UCSD-AML1 (cell line): ENCODE data around the gene MLKL.
"Not testable (repeated sequence)": the region's sequence is repeated elsewhere in the genome, so short reads cannot be mapped to it uniquely, and the experiment has no call there.

ENCODE experiments used
- DNase-seq: peaks from one replicate; lab custom pipeline; 2025; ENCODE audit not compliant: unreplicated experiment; lab: John Stamatoyannopoulos, UW

MLKL gene

DNA sequence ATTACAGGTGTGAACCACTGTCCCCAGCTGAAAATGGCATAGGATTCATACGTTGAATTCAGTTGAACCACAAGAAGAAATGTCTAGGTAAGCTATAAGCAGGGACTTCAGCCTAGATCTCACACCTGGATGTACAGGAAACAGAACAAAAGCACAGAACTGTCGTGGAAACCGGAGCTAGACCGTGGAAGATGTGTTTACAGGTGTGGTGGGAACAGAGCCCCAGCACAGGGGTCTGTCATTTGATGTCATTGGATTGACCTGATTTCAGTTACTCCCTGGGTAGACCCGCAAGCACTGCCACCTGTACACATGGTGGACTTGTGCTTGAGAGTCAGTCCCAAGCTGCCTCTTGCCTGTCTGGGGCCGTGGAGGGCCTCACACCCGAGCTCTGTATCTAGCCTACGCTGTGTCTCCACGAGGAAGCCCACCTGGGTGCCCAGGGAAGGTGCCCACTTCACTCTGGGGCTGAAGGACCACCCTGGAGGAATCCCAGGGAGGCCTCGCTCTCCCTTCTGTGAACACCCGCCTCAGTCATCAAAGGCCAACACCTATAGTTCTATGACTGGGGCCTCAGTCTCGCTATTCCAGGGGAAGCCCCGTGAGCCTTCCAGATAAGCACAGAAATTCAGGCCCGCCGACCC is 32.2 kb upstream of the MLKL start:
- DNase-seq: no peak

DNA sequence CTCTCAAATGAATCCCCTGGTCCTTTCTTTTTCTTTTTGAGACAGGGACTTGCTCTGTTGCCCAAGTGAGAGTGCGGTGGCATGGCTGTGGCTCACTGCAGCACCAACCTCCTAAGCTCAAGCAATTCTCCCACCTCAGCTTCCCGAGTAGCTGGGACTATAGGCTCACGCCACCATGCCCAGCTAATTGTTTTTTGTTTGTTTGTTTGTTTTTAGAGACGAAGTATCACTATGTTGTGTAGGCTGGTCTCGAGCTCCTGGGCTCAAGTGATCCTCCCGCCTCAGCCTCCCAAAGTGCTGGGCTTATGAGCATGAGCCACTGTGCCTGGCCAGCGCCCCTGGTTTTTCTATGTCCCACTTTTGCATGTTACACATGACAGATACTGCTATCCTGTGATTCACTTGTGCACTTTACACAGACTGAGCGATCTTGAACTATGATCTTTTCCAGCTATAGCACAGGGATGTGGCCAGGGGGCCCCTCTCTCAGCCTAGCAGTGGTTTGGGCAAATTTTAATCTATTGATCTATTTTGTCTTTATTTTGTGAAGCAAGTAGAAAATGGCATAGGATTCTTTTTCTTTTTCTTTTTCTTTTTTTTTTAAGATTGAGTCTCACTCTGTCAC is 31.3 kb upstream of the MLKL start:
- DNase-seq: no peak

DNA sequence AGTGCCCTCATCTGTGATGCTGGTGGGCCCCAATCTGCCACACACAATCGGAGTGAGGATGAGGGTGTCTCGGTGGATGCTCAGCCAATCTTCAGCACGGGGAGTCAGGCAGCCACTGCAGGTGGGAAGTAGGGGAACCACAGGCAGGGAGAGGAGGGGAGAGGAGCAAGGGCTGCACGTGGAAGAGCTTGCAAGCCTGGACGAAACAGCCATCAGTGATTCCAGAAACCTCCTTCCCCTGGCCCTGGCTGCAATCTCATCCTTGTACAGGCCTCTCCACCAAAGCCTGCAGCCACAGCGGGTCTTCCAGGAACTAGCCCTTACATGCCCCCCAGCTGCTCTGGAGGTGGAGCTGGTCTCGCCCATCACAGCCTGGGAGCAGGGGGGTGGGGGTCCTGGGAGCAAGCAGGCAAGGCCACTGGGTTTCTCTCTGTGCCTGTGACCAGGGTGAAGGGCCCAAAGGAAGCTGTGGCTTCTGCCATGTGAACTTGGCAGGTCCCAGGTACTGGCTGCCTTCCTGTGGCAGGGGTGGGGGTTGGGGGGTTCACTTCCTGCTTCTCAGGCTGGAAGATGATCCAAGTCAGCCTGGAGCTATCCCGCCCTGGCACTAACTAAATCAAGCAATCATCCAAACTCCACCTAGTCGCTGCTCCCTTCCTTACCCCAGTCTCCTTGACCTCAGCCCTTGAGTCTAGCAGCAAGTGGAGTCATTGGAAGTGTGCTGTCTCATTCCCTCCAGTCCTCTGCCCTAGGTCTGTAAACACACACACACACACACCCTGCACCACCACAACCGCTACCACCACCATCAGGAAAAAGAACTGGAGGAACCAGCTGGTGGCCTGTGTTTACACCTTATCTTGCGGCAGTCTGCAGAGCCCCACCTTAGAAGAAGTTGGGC is 29.4 kb upstream of the MLKL start:
- peak; percentile 70 for DNase-seq

DNA sequence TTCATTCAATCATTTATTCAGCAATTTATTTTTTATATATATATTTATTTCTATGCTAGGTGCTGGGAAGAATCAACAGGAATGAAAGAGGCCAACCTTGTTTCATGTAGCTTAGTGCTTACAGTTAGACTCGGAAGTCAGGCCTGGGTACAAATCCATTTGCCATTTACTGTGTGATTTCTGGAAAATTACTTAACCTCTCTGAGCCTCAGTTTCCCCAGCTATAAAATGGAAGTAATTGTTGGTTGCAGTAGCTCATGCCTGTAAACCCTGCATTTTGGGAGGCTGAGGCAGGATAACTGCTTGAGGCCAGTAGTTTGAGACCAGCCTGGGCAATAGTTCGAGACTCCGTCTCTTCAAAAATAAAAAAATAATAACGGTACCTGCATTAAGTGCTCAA is 27.2 kb upstream of the MLKL start:
- DNase-seq: no peak

DNA sequence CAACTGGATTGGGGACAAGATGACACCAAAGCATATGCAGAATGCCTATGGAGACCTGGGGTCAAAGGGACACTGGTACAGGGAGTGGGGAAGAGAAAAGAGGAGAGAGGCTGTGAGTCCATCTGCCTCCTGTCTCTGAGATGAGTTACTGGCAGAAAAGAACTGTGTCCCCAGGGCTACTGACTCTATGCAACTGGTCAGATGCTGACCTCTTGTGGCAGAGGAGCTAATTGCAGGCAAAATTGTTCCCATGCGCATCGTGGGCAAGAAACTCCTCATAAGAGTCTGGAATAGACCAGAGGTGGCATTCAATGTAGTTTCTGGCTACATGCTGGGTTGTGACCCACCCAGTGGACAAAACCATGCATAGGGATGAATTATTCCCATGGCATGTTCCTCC is 26.1 kb upstream of the MLKL start:
- peak; percentile 23 for DNase-seq

DNA sequence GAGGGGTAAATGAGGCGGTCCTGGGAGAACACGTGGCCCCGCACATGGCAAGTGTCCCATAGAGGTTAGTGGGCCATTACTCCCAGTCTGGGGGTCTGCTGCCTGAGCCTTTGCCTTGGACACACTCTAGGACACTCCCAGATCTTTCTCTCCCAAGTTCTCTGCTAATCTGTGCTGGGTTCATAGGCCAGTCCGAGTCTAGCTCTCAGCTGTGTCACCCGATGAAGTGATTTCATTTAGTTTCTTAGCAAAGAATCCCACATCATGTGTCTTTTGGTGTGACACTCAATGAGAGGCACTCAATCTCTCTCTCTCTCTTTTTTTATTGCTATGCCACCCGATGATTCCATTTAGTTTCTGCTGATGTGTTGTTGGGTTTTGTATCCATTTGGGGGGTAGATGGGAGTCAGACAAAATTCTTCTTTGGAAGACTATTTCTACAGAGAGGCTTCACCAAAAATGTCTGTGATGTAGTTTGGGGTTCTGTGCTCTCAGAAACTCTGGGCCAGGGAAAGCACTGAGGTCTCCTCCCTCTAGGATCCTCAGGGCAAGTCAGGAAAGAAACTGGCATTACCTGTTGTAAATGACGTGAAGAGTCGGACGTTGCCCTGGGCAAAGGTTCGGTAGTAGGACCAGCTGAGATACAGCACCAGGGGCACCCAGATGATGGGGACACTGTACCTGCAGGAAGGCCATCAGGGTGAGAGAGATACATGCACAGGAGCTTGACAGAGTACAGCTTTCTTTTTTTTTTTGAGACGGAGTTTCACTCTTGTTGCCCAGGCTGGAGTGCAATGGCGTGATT is 25.2 kb upstream of the MLKL start:
- DNase-seq: no peak

DNA sequence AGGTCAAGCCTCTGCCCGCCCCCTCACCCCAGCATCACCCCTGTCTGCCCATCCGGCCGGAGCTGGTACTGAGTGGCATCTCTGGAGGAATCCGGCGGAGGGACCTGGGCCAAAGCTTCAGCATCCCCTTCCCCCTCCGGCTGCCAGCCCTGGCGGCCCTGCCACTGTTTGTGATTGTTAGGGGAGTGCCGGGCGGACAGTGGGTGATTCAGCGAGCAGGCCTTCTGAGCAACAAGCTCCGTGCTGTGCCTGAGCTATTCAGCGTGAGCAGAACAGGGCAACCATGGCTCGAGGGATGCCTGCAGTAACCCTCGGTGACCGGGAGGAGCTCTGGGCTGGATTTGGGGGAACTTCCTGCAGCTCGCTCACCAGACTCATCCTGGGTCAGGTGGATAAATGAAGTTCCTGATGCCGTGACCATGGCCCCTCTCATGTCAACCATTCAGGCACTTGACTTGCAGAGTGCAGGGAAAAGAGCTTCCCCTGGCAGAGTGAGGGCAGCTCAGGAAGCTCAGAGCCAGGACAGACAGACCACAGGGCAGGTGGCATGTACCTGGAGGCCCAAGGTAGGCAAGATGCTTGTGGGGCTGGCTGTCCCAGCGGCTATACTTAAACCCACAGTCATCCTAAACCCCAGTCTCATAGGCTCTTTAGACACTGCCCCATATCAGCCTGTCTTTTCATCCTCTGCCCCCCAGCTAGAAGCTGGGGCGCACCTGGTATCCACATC is 24.3 kb upstream of the MLKL start:
- DNase-seq: no peak

DNA sequence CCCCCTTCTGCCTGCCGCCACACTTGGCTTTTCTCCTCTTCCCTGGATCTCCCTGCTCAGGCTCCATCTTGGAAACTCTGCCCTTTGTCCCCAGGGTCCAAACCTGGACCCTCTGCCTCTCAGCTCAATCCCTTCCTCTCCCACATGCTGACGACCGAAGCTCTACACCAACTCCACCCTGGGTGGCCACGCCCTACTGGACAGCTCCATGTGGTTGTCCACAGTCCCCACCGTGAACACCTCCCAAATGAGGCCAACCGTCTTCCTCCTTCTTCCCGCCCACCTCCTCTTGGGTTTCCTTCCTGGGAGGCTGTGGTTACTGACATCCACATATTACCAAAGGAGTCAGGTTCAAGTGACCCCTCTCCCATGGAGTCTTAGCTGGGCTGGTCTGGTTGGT is 22.6 kb upstream of the MLKL start:
- no peak for DNase-seq

DNA sequence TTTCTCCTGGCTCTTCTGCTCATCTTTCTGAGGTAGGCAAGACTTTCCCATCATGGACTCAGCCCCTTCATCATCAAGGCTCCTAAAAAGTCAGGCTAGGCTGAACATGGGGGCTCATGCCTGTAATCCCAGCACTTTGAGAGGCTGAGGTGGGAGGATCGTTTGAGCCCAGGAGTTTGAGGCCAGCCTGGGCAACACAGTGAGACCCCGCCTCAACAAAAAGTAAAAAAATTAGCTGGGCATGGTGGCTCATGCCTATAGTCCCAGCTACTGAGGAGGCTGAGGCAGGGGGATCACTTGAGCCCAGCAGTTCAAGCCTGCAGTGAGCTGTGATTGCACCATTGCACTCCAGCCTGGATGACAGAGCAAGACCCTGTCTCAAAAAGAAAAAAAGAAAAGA is 21.5 kb upstream of the MLKL start:
- not testable (repeated sequence) for DNase-seq

DNA sequence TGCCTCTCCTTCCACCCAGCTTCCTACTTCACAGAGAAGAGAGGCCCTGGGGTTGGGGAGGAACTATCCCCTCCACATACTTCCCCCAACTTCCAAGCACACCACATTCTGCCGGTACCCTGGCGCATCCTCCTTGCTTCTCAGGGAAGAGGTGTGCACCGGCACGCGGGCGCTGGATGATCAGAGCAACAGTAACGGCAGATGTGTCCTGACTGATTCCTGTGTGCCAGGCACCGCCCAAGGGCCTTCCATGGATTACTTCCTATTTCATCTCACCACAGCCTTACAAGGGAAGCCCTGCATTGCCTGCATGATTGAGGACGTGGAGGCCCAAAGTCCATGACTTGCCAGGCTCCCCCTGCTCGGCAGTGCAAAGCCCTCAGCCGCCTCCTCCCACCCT is 21.1 kb upstream of the MLKL start:
- DNase-seq: peak; percentile 34

DNA sequence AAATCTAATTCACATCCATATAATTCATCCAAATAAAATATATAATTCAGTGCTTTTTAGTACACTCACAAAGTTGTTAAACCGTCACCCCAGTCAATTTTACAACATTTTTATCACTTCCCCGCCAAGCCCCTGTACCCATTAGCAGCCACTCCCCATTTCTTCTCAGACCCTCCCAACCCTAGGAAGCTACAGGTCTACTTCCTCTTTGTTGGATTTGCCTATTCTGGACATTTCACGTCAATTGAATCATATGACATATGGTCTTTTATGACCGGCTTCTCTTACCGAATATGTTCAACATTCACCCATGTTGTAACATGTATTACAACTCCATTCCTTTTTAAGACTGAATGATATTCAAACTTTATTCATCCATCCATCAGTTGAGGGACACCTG is 19.9 kb upstream of the MLKL start:
- DNase-seq: no peak

DNA sequence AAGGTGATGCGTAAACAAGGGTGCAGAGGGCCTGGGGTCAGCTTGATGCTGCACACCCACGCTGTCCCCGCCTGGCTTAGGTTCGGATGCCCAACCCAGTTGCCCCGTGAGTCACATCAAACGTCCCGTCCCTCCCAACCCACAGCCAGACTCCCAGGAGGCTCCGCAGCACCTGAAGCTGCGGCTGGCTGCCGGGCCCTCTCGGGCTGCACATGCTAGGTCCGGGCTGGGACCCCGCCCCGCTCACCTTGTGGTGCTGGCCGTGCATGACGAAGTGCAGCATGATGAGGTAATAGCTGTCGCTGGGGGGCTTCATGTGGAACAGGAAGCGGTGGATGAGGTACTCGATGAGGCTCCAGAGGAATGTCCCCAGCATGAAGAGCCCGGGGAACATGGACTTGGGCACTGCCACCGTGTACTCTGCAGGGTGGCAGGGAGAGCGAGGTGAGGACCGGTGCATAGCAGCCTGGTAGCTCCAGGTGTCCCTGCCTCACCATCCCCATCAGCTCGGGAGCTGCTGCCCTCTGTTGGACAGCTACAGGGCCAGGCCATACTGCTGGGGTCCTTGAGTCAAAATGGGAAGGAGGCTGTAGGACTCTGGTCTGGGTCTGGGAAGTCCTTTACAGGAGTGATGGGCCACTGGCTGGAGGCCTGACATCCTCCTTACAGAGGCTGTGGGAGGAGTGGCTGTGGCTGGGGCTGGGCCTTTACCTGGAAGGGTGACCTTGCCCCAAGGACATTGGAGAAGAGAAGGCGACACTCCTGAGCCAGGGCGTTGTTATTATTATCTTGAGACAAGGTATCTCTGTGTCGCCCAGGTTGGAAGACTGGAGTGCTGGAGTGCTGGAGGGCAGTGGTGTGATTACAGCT is 18.3 kb upstream of the MLKL start:
- DNase-seq: no peak

DNA sequence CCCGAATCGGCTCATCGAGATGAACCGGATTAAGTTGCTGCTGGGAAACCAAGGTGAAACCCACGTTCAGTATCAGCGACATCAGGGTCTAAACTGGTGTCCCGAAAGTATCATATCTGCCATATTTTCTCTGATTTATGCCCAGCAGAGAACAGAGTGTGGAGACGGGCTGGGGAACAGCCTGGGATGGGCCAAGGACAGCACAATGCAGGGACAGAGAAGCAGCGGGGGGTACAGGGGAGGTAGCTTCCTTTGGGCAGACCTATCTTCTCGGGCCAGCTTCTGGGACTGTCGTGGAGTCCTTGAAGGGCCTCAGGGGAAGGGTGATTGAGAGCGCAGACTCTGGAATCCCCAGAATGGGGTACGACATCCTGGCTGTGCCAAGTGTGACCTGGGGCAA is 17.5 kb upstream of the MLKL start:
- no peak for DNase-seq

DNA sequence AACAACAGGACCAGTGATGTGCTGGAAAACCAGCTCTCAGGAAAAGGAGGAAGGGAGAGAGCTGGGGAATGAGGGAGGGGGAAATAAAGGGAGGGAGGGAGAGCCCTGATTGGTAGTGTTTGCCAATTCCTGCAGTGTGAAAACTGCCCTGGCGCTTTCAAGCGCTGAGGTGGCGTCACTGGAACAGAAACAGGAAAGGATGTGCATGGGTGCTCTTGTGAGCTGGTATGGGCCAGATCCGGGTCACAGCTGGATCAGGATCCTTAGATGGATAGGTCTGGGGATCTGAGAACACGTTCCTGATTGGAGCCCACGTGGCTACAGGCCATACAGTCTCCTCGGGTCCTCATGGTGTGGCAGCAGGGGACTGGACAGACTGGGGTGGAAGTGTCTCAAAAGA is 16.7 kb upstream of the MLKL start:
- no peak for DNase-seq

DNA sequence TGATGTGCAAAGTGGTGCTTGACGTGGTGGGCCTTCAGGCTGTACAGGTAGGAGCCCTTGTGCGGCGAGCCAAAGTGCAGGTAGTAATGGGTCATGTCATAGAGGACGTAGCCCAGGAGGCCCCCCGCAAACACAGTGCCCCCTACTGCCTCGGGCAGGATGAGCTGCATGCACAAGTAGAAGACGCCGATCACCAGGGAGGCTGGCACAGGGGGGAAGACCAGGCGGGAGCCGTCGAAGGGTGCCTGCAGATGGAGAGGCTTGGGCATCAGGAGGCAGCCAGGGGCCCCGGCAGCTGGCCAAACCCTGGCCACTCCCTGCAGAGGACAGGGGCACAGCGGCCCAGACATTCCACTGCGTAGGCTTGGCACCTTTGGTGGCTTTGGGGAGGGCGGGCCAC is 15.7 kb upstream of the MLKL start:
- DNase-seq: no peak

DNA sequence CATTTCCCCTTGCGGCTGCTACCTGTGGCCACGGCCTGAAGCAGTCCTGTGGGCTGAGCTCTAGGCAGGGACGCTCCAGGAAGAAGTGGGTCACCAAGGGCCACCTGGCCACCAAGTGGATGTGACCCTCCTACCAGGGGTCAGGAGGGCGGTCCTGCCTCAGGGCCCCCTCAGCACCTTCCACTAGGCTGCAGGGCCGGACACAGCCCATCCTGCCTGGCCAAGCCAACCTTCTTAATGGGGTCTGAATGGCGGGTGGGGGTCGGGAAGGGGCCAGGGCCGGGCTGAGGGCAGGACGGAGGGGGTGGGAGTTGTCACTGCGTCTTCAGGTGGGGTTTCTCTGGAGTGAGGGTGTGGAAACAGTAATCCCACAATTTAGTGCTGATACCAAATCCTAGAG is 13.2 kb upstream of the MLKL start:
- no peak for DNase-seq

DNA sequence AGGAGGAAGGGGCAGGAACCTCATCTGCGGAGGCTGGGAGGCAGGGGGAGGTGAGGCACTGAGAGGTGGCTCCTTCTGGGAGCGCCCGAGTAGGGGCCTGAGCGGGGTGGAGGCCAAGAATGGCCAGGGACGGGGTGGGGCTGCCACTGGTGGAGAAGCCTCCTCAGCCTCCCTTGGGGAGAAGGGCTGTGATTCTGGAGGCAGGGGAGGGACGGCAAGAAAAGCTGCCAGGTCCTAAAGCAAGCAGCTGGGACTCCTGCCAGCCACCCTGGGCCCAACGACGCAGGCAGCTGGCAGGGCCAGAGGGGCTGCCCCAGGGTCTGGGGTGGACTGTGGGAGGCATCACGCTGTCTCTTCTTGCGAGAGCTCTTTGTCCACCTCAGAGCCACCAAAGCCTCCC is 12.7 kb upstream of the MLKL start:
- DNase-seq: no peak

DNA sequence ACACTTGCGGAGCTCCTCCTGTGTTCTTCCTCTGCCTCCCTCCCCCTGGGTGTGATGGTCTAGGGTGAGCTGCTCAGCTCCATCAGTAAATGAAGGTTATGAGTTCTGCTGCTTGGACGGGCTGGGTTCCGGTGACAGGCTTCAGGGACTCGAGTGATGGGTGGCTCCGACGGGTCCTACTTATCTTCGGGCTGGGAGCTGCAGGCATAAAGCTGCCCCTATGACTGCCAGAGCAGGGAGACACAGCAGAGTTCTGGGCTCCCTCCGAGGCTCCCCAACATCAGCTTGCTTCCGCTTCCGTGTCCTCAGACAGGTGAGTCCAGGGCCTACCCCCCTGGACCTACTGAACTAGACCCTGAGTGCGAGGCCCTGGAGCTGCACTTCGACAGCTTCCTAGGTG is 11.3 kb upstream of the MLKL start:
- DNase-seq: no peak

DNA sequence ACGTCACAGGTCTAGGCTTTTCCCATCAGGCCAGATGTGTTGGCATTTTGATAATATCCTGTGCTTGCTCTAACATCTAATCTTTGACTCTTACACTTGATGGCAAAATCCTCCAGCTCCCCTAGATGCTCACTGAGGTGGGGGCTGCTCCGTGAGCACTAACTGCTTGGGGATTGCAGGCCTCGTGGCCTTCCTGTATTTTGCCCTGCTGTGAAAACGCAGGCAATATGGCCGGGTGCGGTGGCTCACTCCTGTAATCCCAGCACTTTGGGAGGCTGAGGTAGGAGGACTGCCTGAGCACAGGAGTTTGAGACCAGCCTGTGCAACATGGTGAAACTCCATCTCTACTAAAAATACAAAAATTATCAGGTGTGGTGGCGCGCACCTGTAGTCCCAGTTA is 9.7 kb upstream of the MLKL start:
- DNase-seq: no peak

DNA sequence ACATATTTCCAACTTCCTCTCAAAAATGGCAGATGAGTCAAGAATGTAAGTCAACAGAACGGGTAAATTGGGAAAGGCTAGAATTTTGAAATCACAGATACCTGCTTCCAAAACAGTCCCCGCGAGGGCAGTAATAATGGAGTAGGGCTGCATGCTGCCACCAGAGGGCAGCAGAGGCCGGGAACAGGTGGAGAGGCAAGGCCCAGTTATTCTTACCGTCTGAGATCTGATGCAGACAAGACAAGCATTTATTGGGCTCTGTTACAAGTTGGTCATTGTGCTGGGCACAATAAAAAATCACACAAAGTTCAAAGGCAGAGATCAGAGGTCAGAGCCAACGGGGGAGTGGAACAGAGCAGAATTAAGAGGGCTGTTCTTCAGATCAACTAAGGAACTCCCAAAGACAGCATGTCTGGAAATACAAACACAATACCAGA is 8.8 kb upstream of the MLKL start:
- DNase-seq: peak; percentile 73
